GM23338 (cell line): Measurements from ENCODE around the gene SLFN5.

Experiments used
- CREB1 ChIP-seq: fragments of 250-450 bp; sonication (Bioruptor Pico); IDR thresholded peaks from 2 replicates; pipeline ENCODE4 v1.5.0; 2020; ENCODE audit warnings: low read depth, mild to moderate bottlenecking, moderate library complexity
- EZH2 ChIP-seq: fragments of 200-600 bp; sonication (generic); IDR thresholded peaks from one replicate; pipeline ENCODE4 v1.8.0; 2017; ENCODE audit warnings: antibody characterized with exemption, mild to moderate bottlenecking, low read depth; ENCODE audit not compliant: unreplicated experiment
- EZH2phosphoT487 ChIP-seq: fragments of 200-600 bp; sonication (generic); IDR thresholded peaks from one replicate; pipeline ENCODE4 v1.8.1; 2018; ENCODE audit warnings: antibody characterized with exemption; ENCODE audit not compliant: unreplicated experiment
- POLR2AphosphoS5 ChIP-seq: IDR thresholded peaks from 2 replicates; pipeline ENCODE4 v1.6.1; 2016; ENCODE audit warnings: antibody characterized with exemption, low read depth
- ZNF331 ChIP-seq: fragments of 250-450 bp; sonication (Bioruptor Pico); IDR thresholded peaks from 2 replicates; pipeline ENCODE4 v1.5.0; 2020; ENCODE audit warnings: low read depth, mild to moderate bottlenecking, moderate library complexity
- TF ChIP-seq, protein P1 (sequence below), 2 experiments: fragments of 200-600 bp in 1 of 2; sonication (generic) in 1 of 2; conservative IDR thresholded peaks; 2 replicates each; pipeline versions ENCODE4 v1.5.1 to v1.6.1; 2016 to 2017; ENCODE audit warnings: antibody characterized with exemption in 2 of 2, low read depth in 2 of 2, mild to moderate bottlenecking in 2 of 2, moderate library complexity in 1 of 2

DNA sequence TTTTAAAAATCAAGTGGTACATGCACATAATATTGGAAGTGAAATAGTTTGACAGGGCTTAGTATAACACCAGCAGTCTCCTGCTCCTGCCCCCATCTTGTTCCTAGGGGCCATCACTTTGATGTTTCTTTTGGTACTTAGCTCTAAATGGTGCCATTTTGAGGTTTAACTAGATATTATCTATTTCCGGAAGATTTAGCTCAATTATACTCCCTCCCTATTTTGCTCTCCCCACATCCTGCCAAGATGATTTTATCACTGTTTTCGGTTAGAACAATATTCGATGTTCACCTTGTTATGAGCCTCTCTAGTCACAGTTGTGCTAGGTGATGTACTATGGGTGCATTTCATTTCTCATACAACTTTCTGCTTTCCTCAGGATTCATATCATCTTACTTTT, 28.7 kb upstream of the SLFN5 start:
- TF ChIP-seq, protein P1, sequence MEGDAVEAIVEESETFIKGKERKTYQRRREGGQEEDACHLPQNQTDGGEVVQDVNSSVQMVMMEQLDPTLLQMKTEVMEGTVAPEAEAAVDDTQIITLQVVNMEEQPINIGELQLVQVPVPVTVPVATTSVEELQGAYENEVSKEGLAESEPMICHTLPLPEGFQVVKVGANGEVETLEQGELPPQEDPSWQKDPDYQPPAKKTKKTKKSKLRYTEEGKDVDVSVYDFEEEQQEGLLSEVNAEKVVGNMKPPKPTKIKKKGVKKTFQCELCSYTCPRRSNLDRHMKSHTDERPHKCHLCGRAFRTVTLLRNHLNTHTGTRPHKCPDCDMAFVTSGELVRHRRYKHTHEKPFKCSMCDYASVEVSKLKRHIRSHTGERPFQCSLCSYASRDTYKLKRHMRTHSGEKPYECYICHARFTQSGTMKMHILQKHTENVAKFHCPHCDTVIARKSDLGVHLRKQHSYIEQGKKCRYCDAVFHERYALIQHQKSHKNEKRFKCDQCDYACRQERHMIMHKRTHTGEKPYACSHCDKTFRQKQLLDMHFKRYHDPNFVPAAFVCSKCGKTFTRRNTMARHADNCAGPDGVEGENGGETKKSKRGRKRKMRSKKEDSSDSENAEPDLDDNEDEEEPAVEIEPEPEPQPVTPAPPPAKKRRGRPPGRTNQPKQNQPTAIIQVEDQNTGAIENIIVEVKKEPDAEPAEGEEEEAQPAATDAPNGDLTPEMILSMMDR (conservative IDR thresholded peaks at IDR 0.05; ENCODE audit: low read depth in 2 of 2): no peak
- TF ChIP-seq EZH2phosphoT487: no peak
- TF ChIP-seq POLR2AphosphoS5: no peak
- TF ChIP-seq EZH2: no peak
- no peak for TF ChIP-seq CREB1 (CRISPR knock-in tag)
- no peak for TF ChIP-seq ZNF331 (CRISPR knock-in tag)
